Stimulated activated CD8-positive, alpha-beta memory T cell treated with anti-CD3 and anti-CD28 coated beads, Interleukin-4, amount 100 ng/mL, for 4 hours (primary cell): ENCODE data around the gene CACNA1F.

Experiments
- DNase-seq, 2 donors: peaks; one replicate each; pipeline ENCODE4 v3.0.0-alpha.2; 2020; ENCODE audit warnings: low read depth in 2 of 2, low spot score in 1 of 2

CACNA1F gene

GRCh38 chrX:49155900-49156837, 77.0 kb downstream of the CACNA1F start:
- DNase-seq = peak; percentile 58 to 70

GRCh38 chrX:49155243-49155899, 77.8 kb downstream of the CACNA1F start:
- no peak for DNase-seq
